Esophagus squamous epithelium (tissue), 4 donors: Measurements from ENCODE around the gene BNC2.

Experiments
- POLR2A ChIP-seq, 4 donors: fragments of 450-650 bp; IDR thresholded peaks; one replicate each; pipeline ENCODE4 v1.6.1; 2017; ENCODE audit warnings: antibody characterized with exemption in 4 of 4, mild to moderate bottlenecking in 4 of 4, moderate library complexity in 3 of 4
- TF ChIP-seq, protein P1 (sequence below), 6 experiments: fragments of 450-650 bp in 4 of 6; fragments of 200-600 bp in 2 of 6; sonication (generic) in 2 of 6; IDR thresholded peaks; one replicate each; pipeline ENCODE4 v1.5.1; 2016 to 2019; ENCODE audit warnings: antibody characterized with exemption in 6 of 6, mild to moderate bottlenecking in 4 of 6, moderate library complexity in 4 of 6

DNA sequence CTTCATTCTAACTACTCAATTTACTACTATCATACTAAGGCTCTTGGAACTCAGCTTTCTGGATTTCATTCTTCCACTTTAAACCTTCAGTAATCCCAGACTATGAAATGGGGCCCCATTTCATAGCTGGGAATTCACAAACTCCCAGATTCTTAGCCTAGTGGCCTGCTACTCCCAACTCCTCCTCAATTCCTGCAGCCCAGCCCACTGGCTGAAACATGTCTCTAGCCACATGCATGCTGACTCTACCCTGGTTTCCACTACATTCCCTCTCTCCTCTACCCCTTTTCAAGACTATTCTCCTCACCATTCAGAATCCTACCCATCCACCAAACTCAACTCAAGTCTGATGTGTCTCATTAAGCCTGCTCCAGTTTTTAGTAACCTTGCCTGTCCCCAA lies 370.6 kb downstream of the BNC2 start:
- TF ChIP-seq, protein P1, sequence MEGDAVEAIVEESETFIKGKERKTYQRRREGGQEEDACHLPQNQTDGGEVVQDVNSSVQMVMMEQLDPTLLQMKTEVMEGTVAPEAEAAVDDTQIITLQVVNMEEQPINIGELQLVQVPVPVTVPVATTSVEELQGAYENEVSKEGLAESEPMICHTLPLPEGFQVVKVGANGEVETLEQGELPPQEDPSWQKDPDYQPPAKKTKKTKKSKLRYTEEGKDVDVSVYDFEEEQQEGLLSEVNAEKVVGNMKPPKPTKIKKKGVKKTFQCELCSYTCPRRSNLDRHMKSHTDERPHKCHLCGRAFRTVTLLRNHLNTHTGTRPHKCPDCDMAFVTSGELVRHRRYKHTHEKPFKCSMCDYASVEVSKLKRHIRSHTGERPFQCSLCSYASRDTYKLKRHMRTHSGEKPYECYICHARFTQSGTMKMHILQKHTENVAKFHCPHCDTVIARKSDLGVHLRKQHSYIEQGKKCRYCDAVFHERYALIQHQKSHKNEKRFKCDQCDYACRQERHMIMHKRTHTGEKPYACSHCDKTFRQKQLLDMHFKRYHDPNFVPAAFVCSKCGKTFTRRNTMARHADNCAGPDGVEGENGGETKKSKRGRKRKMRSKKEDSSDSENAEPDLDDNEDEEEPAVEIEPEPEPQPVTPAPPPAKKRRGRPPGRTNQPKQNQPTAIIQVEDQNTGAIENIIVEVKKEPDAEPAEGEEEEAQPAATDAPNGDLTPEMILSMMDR (IDR thresholded peaks at IDR 0.05), result no peak
- no peak for TF ChIP-seq POLR2A (IDR thresholded peaks at IDR 0.05)
